A549 (cell line): ENCODE measurements around the gene ING3.

ENCODE experiments used
- HEYL ChIP-seq: fragments of 250-450 bp; sonication (Bioruptor Pico); IDR thresholded peaks from 2 replicates; pipeline ENCODE4 v1.8.0; 2021; ENCODE audit warnings: mild to moderate bottlenecking, moderate library complexity
- MAZ ChIP-seq: fragments of 150-350 bp; IDR thresholded peaks from 2 replicates; pipeline ENCODE4 v1.6.1; 2014; ENCODE audit warnings: antibody characterized with exemption, low read depth, low read length, borderline replicate concordance
- MYC ChIP-seq: IDR thresholded peaks from 2 replicates; pipeline ENCODE4 v1.6.1; 2012; ENCODE audit warnings: mild to moderate bottlenecking, inconsistent platforms, low read length, improper control_type of control experiment, borderline replicate concordance
- POLR2A ChIP-seq: IDR thresholded peaks from 2 replicates; pipeline ENCODE4 v1.6.1; 2012; ENCODE audit warnings: mild to moderate bottlenecking, low read length
- RARB ChIP-seq: fragments of 250-450 bp; sonication (Bioruptor Pico); IDR thresholded peaks from 2 replicates; pipeline ENCODE4 v1.8.0; 2021; ENCODE audit warnings: mild to moderate bottlenecking, moderate library complexity
- RCOR1 ChIP-seq: fragments of 150-350 bp; IDR thresholded peaks from 2 replicates; pipeline ENCODE4 v1.6.1; 2014; ENCODE audit warnings: antibody characterized with exemption, low read length, low read depth
- TF ChIP-seq, protein P1 (sequence below): fragments of >200 bp; sonication (Bioruptor Twin); formaldehyde crosslinking; IDR thresholded peaks from 3 replicates; pipeline ENCODE4 v1.5.1; 2016

GRCh38 chr7:121019018-121019417 is 68.4 kb downstream of the ING3 start:
- no peak for TF ChIP-seq RARB (CRISPR knock-in tag)
- TF ChIP-seq MYC, result no peak
- TF ChIP-seq POLR2A, result no peak
- TF ChIP-seq HEYL (CRISPR knock-in tag), result no peak
- TF ChIP-seq MAZ, result no peak
- TF ChIP-seq RCOR1, result no peak
- TF ChIP-seq, protein P1, sequence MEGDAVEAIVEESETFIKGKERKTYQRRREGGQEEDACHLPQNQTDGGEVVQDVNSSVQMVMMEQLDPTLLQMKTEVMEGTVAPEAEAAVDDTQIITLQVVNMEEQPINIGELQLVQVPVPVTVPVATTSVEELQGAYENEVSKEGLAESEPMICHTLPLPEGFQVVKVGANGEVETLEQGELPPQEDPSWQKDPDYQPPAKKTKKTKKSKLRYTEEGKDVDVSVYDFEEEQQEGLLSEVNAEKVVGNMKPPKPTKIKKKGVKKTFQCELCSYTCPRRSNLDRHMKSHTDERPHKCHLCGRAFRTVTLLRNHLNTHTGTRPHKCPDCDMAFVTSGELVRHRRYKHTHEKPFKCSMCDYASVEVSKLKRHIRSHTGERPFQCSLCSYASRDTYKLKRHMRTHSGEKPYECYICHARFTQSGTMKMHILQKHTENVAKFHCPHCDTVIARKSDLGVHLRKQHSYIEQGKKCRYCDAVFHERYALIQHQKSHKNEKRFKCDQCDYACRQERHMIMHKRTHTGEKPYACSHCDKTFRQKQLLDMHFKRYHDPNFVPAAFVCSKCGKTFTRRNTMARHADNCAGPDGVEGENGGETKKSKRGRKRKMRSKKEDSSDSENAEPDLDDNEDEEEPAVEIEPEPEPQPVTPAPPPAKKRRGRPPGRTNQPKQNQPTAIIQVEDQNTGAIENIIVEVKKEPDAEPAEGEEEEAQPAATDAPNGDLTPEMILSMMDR, result no peak
